T-helper 17 cell (primary cell): ENCODE results near the gene LRRC8C. TPM values are rescaled to one million over a fixed set of nuclear protein-coding genes. Genes with fewer than 3 reads are reported as not detected.

ENCODE experiments used
- total RNA-seq, 4 donors: library from RNA in 2 of 4; stranded (reverse) in 2 of 4; gene quantifications; one replicate each; pipeline ENCODE4 v1.2.3 and lab custom pipeline; 2022 to 2026

Gene LRRC8C
- total RNA-seq, 2 donors from 2014 or later, result 46.0 to 52.4 TPM

Other genes starting within 250 kb of the LRRC8C start
- 10 to 100 TPM; 12.1 to 24.0 TPM for gene LRRC8B, start 108.3 kb upstream of the LRRC8C start, total RNA-seq
- 10 to 100 TPM; 28.3 to 33.5 TPM for gene LRRC8D, start 187.9 kb downstream of the LRRC8C start, total RNA-seq